B cell (primary cell): ENCODE data around the gene TOMM34. TPM values are rescaled to one million over a fixed set of nuclear protein-coding genes. Genes with fewer than 3 reads are reported as not detected.

Source experiments
- ATAC-seq: fragments of 200-7000 bp; cut with Tn5 transposase; one replicate; pipeline ENCODE4 v1.10.0; 2021; ENCODE audit warnings: low read depth, mild to moderate bottlenecking, moderate number of reproducible peaks, moderate library complexity
- CTCF ChIA-PET: fragments of 350-600 bp; sonication (Branson Sonifier 250); formaldehyde crosslinking; loops from one replicate; lab custom pipeline; 2021; ENCODE audit warnings: antibody characterized with exemption, inconsistent platforms; lab: Charles Lee
- POLR2A ChIA-PET: fragments of 350-600 bp; sonication (Branson Sonifier 250); formaldehyde crosslinking; loops from one replicate; lab custom pipeline; 2021; ENCODE audit warnings: antibody characterized with exemption; lab: Charles Lee
- DNase-seq: peaks from one replicate; pipeline ENCODE4 v3.0.0; 2013
- H2AFZ ChIP-seq: 2 replicates; pipeline ENCODE4 v1.6.1; 2012; ENCODE audit warnings: mild to moderate bottlenecking, low read depth, low read length; ENCODE audit not compliant: insufficient read depth, poor library complexity, severe bottlenecking
- H3K27ac ChIP-seq, 2 donors: 1 replicate in 1 of 2; 2 replicates in 1 of 2; pipeline ENCODE4 v1.5.1; 2012 to 2013; ENCODE audit warnings: low read length in 2 of 2, mild to moderate bottlenecking in 2 of 2, moderate library complexity in 1 of 2
- H3K27me3 ChIP-seq, 4 experiments: fragments of 200-600 bp in 1 of 4; sonication (generic) in 1 of 4; replicated peaks in 1 of 4; 1 replicate in 2 of 4; 2 replicates in 2 of 4; pipeline versions ENCODE4 v1.6.1 to v1.7.0; 2013 to 2016; ENCODE audit warnings: low read length in 3 of 4, mild to moderate bottlenecking in 2 of 4, mixed read lengths in 1 of 4, moderate library complexity in 1 of 4; ENCODE audit not compliant: insufficient read depth in 4 of 4, control insufficient read depth in 3 of 4; ENCODE audit errors: control extremely low read depth in 1 of 4
- H3K36me3 ChIP-seq, 2 experiments: replicated peaks in 1 of 2; 1 replicate in 1 of 2; 2 replicates in 1 of 2; pipeline versions ENCODE4 v1.6.1 to v1.7.1; 2013; ENCODE audit warnings: low read length in 1 of 2; ENCODE audit not compliant: insufficient read depth in 2 of 2, control insufficient read depth in 1 of 2; ENCODE audit errors: control extremely low read depth in 1 of 2, extremely low read depth in 1 of 2
- H3K4me1 ChIP-seq, 2 donors: fragments of 200-600 bp in 1 of 2; sonication (generic) in 1 of 2; 1 replicate in 1 of 2; 2 replicates in 1 of 2; pipeline versions ENCODE4 v1.5.1 to v1.6.1; 2013 to 2017; ENCODE audit warnings: low read length in 2 of 2; ENCODE audit not compliant: control insufficient read depth in 2 of 2, insufficient read depth in 2 of 2
- H3K4me2 ChIP-seq: replicated peaks from 2 replicates; pipeline ENCODE3; 2012; ENCODE audit warnings: mild to moderate bottlenecking, low read depth, low read length; ENCODE audit not compliant: poor library complexity, severe bottlenecking
- H3K4me3 ChIP-seq, 5 experiments: fragments of 200-600 bp in 1 of 5; sonication (generic) in 1 of 5; 1 replicate in 3 of 5; 2 replicates in 2 of 5; pipeline versions ENCODE4 v1.5.1 to v1.7.0; 2011 to 2016; ENCODE audit warnings: low read length in 4 of 5, mild to moderate bottlenecking in 4 of 5, low read depth in 2 of 5, control low read depth in 1 of 5, moderate library complexity in 1 of 5; ENCODE audit not compliant: insufficient read depth in 1 of 5; ENCODE audit errors: control extremely low read depth in 1 of 5, extremely low read depth in 1 of 5
- H3K79me2 ChIP-seq: fragments of 200-600 bp; sonication (generic); one replicate; pipeline ENCODE4 v1.6.0; 2016; ENCODE audit warnings: low read length; ENCODE audit not compliant: control insufficient read depth, insufficient read depth
- H3K9ac ChIP-seq: fragments of 200-600 bp; sonication (generic); 2 replicates; pipeline ENCODE4 v1.6.1; 2017; ENCODE audit warnings: mild to moderate bottlenecking, low read length, moderate library complexity
- H3K9me3 ChIP-seq, 3 donors: one replicate each; pipeline versions ENCODE4 v1.6.1 to v1.7.1; 2013; ENCODE audit warnings: low read length in 2 of 3; ENCODE audit not compliant: control insufficient read depth in 2 of 3, insufficient read depth in 1 of 3; ENCODE audit errors: control extremely low read depth in 1 of 3
- H4K20me1 ChIP-seq: 2 replicates; pipeline ENCODE4 v1.6.0; 2012; ENCODE audit warnings: mild to moderate bottlenecking, low read length; ENCODE audit not compliant: insufficient read depth, control insufficient read depth, poor library complexity, severe bottlenecking
- H3K27ac Mint-ChIP-seq: one replicate; pipeline ENCODE4 v1.8.0; 2021; ENCODE audit warnings: mixed read lengths
- H3K27me3 Mint-ChIP-seq: one replicate; pipeline ENCODE4 v1.8.0; 2021; ENCODE audit warnings: mixed read lengths
- H3K4me1 Mint-ChIP-seq: one replicate; pipeline ENCODE4 v1.8.0; 2021; ENCODE audit warnings: mixed read lengths
- H3K4me3 Mint-ChIP-seq: one replicate; pipeline ENCODE4 v1.8.0; 2021; ENCODE audit warnings: mixed read lengths
- H3K9me3 Mint-ChIP-seq: one replicate; pipeline ENCODE4 v1.8.0; 2022; ENCODE audit warnings: mixed read lengths; ENCODE audit not compliant: insufficient read depth
- EZH2 ChIP-seq: IDR thresholded peaks from 2 replicates; pipeline ENCODE4 v1.6.1; 2012; ENCODE audit warnings: borderline replicate concordance, low read depth, mild to moderate bottlenecking, moderate library complexity, low read length; ENCODE audit not compliant: insufficient read depth, poor library complexity, severe bottlenecking
- WGBS: methylation state at CpG from one replicate; pipeline ENCODE4 v1.1.5; 2013; ENCODE audit warnings: missing lambda C conversion rate; ENCODE audit not compliant: insufficient coverage; 5-methylcytosine and 5-hydroxymethylcytosine counted together
- intact Hi-C: fragments of 100-400 bp; cut with micrococcal nuclease; formaldehyde crosslinking; loops from one replicate; pipeline ENCODE4 v1.10.0; 2022
- polyA plus RNA-seq: library from polyadenylated mRNA; depleted of rRNA; stranded (reverse); fragments of >200 nt; gene quantifications from 2 replicates; pipeline ENCODE4 v1.2.3, GENCODE V29; 2012
- total RNA-seq, 2 donors: library from RNA; stranded (reverse); fragments of 120-200 nt in 1 of 2; gene quantifications; 1 replicate in 1 of 2; 2 replicates in 1 of 2; pipeline versions ENCODE4 v1.2.3 to v1.2.4, GENCODE V29; 2013 to 2022
- TF ChIP-seq, protein P1 (sequence below): fragments of 200-600 bp; IDR thresholded peaks from one replicate; pipeline ENCODE4 v1.8.0; 2022; ENCODE audit warnings: antibody characterized with exemption, mild to moderate bottlenecking

Gene TOMM34
- total and polyA plus RNA-seq, 2 donors (not counting 1 experiment from before 2014, with no cell fraction given) = 19.1 to 21.8 TPM

DNA sequence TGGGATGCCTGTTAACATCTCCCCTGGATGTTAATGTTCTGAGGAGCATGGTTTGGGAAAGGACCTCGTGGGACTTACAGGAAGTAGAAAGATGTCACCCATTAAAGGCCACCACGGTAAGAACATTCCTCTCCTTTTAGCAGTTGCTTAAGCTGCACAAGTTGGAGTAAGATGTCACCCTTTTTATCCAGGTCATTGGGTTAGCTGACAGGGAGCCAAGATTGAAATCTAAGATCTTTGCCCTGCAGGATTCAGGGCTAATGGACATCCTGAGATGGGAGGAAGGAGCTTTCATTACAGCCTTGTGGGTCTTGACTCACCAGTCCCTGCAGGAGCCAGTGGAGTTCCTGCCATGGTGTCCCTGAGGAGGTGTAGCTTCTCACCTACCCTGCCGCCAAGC is 28.3 kb downstream of the TOMM34 start:
- Mint-ChIP-seq H3K9me3 (no peaks in the 10 kb centered on the region), H3K27me3 (no peaks in the 10 kb centered on the region), H3K27ac (no peak overlapping the region), H3K4me3 (no peak overlapping the region), H3K4me1 (no peaks in the 10 kb centered on the region)
- no peaks in the 10 kb centered on the region for H4K20me1 ChIP-seq
- H3K36me3 ChIP-seq = peaks cover 0 to 41% of the 10 kb centered on the region in 2 experiments
- TF ChIP-seq, protein P1, sequence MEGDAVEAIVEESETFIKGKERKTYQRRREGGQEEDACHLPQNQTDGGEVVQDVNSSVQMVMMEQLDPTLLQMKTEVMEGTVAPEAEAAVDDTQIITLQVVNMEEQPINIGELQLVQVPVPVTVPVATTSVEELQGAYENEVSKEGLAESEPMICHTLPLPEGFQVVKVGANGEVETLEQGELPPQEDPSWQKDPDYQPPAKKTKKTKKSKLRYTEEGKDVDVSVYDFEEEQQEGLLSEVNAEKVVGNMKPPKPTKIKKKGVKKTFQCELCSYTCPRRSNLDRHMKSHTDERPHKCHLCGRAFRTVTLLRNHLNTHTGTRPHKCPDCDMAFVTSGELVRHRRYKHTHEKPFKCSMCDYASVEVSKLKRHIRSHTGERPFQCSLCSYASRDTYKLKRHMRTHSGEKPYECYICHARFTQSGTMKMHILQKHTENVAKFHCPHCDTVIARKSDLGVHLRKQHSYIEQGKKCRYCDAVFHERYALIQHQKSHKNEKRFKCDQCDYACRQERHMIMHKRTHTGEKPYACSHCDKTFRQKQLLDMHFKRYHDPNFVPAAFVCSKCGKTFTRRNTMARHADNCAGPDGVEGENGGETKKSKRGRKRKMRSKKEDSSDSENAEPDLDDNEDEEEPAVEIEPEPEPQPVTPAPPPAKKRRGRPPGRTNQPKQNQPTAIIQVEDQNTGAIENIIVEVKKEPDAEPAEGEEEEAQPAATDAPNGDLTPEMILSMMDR = no peak
- no peak for TF ChIP-seq EZH2
- H3K9me3 ChIP-seq = no peaks in the 10 kb centered on the region
- ChIA-PET POLR2A (no interaction called here), CTCF (no interaction called here)
- no peak overlapping the region for H2AFZ ChIP-seq
- H3K4me1 ChIP-seq = no peaks in the 10 kb centered on the region
- no peak overlapping the region for H3K9ac ChIP-seq
- H3K79me2 ChIP-seq = no peaks in the 10 kb centered on the region
- WGBS = 92% methylated on average over 3 of the region's 3 CpGs
- H3K27ac ChIP-seq = no peak overlapping the region
- no peak overlapping the region for H3K4me3 ChIP-seq
- no peak for DNase-seq
- no peak for ATAC-seq
- H3K4me2 ChIP-seq = no peak overlapping the region
- intact Hi-C loops = no loop called here
- no peaks in the 10 kb centered on the region for H3K27me3 ChIP-seq

DNA sequence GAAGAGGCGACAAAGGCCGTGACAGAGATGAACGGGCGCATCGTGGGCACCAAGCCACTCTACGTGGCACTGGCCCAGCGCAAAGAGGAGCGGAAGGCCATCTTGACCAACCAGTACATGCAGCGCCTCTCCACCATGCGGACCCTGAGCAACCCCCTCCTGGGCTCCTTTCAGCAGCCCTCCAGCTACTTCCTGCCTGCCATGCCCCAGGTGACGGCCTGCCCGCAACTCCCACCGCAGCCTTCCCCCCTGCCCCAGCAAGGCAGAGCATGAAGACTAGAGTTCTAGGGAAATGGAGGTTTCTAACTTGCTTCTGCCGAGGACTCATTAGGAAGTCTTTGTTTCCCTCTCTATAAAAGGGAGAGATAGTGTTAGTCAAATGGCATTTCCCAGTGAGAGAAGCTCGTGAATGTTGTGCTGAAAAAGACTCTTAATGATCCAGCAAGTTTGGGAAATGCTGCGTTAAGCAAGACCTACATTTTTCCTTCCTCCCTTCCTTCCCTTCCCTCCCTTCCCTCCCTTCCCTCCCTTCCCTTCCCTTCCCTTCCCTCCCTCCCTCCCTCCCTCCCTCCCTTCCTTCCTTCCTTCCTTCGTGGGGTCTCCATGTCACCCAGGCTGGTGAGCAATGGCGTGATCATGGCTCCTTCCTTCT is 29.6 kb downstream of the TOMM34 start:
- no peak for TF ChIP-seq EZH2
- TF ChIP-seq, protein P1 = no peak
- intact Hi-C loops = no loop called here
- Histone ChIP-seq H2AFZ (no peak overlapping the region), H3K9ac (no peak overlapping the region), H3K27me3 (no peaks in the 10 kb centered on the region), H3K36me3 (peaks cover 0 to 30% of the 10 kb centered on the region in 2 experiments), H3K79me2 (no peaks in the 10 kb centered on the region), H3K27ac (no peak overlapping the region), H3K4me2 (no peak overlapping the region), H3K4me3 (no peak overlapping the region), H4K20me1 (no peaks in the 10 kb centered on the region), H3K4me1 (no peaks in the 10 kb centered on the region), H3K9me3 (no peaks in the 10 kb centered on the region)
- no peak overlapping the region for H3K27ac Mint-ChIP-seq
- ATAC-seq (no peak), DNase-seq (no peak)
- H3K4me1 Mint-ChIP-seq = no peaks in the 10 kb centered on the region
- CTCF ChIA-PET = no interaction called here
- H3K27me3 Mint-ChIP-seq = no peaks in the 10 kb centered on the region
- H3K4me3 Mint-ChIP-seq = no peak overlapping the region
- 100% methylated on average over 11 of the region's 18 CpGs for WGBS
- H3K9me3 Mint-ChIP-seq = no peaks in the 10 kb centered on the region
- POLR2A ChIA-PET = no interaction called here
